LHCN-M2 (cell line): ENCODE measurements around the gene MVB12B. TPM values are rescaled to one million over a fixed set of nuclear protein-coding genes. Genes with fewer than 3 reads are reported as not detected.
A peak's percentile ranks its signal among the peaks of the same experiment; 100 is the strongest.

Experiments used
- DNase-seq: peaks from one replicate; pipeline ENCODE4 v3.0.0-alpha.2; 2012; ENCODE audit warnings: low read depth
- total RNA-seq: library from RNA; depleted of rRNA; stranded (reverse); fragments of >200 nt; gene quantifications from 2 replicates; pipeline ENCODE4 v1.2.3, GENCODE V29; 2014

MVB12B gene
- total RNA-seq, 1 experiment from 2014 or later = 4.8 TPM

DNA sequence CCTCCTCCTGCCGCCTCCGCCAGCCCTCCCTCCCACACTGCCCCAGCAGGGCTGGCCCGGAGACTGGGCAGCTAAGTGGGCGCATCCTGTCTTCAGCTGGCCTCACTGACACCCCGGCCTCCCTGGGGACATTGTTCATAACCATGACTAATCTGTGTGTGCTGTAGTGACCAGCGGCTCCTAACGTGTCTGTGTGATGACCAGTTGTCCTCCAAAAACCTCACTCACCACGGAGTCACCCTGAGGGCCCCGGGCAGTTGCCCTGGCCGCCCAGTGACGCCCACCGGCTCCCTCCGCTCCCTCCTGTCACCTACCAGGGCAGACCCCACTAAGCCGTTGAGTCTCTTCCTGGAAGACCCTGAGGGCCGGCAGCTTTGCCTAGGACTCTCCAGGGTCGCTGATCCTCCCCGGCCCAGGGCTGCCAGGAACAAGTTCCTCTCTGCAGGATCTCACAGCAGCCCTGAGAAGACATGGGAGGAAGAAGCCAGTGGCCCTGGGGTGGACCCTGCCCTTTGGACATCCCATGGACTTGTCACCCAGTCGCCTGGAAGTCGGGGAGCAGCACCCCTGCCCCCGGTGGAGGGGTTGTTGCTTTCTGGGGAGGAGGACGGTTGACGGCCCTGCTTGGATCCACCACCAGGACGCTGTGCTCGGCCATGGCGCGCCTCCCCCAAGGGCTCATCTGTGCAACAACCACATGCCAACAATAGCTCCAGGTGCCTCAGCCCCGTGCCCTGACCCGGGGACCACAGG, 176.9 kb downstream of the MVB12B start:
- peak; percentile 84 for DNase-seq

GRCh38 chr9:126504086-126504976, 177.7 kb downstream of the MVB12B start:
- no peak for DNase-seq

- no peak for DNase-seq
Measured at GRCh38 chr9:126504977-126505455, 178.4 kb downstream of the MVB12B start.

DNA sequence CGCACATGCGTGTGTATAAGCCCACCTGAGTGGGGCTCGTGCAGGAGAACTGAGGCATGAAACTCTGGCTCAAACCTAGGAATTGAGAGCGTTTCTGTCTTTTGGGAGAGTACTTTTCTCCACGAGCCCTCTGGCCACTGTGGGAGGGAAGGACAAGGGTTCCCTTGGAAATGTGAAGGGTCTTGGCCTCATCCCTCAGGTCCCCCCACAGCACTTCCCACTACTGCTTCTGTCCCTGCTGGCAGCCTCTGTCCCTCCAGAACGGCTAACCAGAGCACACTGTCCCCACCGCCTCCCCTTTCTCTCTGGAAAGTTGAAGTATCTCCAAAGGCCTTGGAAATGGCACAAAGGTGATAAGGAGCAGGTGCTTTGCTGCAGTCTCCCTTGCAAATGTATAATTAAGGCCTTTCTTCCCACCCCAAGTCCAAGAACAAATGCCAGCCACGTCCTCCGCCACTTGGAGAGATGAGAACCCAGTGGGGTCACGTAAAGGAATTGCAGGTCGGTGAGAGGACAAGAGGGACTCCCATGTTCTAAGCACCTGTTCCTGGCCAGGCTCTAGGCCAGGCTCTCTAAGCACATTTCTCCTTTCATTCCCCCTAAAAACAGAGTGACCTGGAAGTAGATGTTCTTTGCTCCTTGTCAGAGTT, 179.2 kb downstream of the MVB12B start:
- no peak for DNase-seq

GRCh38 chr9:126506361-126507317, 180.0 kb downstream of the MVB12B start:
- no peak for DNase-seq

DNA sequence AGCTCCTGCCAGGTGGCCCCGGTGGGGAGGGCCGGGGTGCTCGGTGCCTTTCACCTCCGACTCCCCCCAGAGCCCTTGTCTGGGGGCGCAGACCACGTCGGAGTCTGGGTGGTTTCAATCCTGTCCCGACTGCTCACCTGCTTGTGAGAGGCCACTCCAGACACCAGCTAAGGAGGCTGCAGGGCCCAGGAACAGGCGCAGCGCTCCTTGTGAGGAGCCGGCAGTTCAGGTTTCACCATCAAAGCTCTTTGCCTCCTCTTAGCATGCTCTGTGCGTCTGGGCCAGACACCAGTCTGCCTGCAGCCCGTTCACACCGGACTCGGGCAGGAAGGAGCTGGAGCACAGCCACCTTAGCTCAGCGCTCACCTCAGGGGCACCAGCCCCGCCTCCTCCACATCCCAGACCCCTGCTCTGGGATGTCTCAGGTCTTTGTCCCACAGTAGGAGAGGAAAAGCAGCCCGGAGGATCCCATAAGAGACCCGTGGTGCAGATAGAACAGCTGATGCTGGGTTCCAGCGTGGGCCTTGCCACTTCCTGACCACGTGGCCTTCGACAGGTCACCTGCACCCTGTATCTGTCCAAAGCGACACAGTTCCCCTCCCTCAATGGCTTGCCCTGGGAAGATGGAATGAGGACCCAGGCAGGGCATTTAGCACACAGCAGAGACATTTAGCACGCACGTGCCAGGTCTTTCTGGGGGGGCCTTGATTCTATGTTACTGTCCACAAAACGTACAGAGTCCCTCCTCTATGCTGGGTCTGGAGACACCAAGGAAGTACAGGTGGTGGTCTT, 180.9 kb downstream of the MVB12B start:
- DNase-seq = no peak

GRCh38 chr9:126508171-126508591, 181.6 kb downstream of the MVB12B start:
- no peak for DNase-seq

DNA sequence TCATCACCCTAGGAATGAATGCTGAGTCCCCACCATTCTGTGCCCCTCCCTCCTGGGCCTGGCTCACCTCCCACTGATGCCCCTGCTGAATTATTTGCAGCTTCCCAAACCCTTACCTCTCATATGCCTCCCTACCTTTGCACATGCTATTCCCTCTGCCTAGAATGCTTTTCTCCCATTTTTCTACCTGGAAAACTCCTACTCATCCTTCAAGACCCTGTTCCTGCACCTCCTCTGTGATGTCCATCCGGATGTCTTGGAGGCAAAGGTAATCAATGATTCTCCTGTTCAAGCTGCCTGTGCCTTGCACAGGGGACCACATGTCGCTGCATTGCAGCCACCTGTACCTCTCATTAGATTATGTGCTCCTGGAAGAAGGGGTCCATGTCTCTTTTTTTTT, 182.3 kb downstream of the MVB12B start:
- DNase-seq = no peak

DNA sequence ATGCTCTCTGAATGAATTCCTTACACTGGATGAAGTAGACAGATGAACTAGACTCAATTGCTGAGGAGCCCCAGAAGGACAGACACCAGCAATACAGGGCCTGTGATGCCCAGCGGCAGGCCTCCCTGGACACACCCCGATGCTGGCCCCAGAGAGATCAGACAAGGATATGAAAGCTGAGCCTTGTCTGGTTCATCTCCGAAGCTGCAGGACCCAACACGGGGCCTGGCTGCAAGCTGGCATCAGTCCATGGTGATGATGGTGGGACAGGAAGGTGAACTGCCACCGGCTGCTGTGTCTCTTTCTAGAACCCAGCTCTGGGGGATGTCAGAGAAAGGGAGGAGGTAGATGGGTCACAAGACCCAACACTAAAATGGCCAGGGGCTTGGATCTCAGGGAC, 183.1 kb downstream of the MVB12B start:
- no peak for DNase-seq

DNA sequence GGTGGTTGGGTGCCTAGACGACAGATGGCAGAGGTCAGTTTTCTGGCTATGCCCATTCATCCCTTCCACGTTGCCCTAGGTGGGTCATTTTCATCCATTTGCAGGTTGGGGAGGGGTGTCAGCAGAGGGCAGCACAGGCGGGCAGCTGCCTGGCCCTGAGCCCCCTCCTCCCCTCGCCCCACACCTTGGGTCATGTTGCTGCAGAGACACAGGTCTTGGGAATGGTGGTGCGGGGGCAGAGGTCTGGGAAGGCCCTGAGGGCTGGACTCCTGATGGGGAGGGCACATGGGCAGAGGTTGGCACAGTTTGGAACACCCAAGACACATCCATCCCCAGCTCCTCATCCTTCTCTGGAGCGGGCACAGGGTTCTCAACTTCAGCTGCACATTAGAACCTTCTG, 183.9 kb downstream of the MVB12B start:
- no peak for DNase-seq

DNA sequence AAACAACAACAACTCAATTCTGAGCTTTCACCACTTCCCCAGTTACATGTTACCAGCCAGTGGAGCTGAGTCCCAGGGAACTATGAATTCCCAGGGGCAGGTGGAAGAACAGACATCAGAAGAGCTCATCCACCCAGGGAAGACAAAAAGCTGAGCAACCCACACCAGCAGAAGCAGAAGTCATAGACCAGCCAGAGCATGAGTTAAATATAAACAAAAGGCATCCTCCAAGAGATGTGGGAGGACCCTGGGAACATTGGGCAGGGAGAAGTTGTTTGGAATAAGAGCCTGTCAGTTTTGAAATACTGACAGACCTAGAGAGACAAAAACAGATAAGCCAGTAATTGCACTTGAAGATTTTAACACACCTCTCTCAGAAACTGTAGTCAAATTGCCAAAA, 184.8 kb downstream of the MVB12B start:
- DNase-seq = no peak

DNA sequence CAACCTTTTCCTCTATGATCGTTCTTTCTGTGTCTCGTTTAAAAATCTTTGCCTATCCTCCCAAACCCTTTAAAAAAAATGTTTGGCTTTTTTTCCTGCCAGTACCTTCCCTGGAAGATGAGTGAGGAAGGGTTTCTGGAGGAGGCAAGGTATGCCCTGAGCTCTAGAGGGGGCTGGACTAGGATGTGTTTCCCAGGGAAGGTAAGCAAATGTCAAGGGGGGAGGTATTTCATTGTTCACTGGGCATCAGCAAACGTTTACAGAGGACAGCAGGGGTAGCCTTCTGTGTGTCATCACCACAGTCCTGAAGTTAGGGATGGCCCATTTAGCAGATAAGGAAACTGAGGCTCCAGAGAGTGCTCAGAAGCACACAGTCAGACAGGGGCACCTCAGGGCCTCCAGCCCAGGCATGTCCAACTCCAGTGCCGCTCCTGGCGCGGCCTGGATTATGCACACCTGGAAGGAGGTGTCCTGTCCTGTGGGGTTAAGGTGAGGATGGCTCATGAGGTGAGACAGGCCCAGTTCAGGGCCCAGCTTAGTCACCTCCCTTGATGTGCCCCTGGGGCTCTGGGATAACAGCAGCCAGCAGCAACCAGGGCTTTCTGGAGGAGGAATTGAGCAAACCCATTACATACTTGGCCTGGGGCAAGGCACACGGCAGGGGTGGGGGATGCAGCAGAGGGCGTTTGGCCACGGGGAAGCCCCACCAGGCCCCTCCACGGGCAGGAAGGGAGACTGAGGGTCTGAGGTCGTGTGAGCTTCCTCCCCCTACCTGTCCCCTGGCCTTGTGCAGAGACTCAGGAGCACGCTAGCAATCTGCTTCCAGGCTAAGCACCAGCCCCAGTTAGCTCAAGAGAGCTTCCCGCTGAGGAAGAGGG, 186.8 kb downstream of the MVB12B start:
- no peak for DNase-seq

GRCh38 chr9:126514037-126514821, 187.6 kb downstream of the MVB12B start:
- DNase-seq = no peak

- no peak for DNase-seq
Measured at GRCh38 chr9:126515001-126515872, 188.6 kb downstream of the MVB12B start.

- DNase-seq = no peak
Measured at GRCh38 chr9:126515873-126516505, 189.4 kb downstream of the MVB12B start.

- DNase-seq = no peak
Measured at GRCh38 chr9:126516561-126516935, 189.9 kb downstream of the MVB12B start.
